ENCODE results near the gene MRPL3.
"Not testable (repeated sequence)": the region's sequence is repeated elsewhere in the genome, so short reads cannot be mapped to it uniquely, and the experiment has no call there.

Gene MRPL3

DNA sequence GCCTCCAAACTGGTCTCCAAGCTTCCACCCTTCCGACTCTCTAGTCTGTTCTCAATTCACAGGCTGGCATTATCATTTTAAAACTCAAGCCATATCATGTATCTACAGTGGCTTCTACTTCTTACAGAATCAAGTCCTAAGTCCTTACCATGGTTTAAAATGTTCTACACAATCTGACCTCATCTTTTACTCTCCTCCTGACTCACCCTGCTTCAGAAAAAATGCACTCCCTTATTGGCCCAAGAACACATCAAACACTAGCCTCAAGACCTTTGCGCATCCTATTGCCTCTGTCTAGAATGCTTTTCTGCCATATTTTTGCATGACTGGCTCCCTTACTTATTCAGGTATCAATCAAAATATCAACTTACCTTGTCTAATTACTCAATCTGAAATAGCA lies 11.0 kb downstream of the MRPL3 start:
- DNase-seq: no peak

DNA sequence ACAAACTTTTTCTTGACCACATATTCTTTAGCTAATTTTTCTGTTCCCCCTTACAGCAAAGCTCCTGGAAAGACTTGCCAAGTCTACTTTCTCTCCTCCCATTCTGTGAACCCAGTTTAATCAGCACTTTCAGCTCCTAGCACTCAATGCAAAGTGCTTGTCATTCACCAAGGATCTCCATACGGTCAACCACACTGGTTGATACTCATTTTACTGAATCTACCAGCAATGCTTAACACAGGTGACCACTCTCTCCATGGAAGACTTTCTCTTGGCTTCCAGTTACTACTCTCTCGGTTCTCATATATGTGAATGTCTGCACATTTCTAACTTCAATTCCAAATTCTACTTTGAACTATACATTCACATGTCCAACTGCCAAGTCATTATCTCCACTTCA lies 11.7 kb downstream of the MRPL3 start:
- DNase-seq: no peak

DNA sequence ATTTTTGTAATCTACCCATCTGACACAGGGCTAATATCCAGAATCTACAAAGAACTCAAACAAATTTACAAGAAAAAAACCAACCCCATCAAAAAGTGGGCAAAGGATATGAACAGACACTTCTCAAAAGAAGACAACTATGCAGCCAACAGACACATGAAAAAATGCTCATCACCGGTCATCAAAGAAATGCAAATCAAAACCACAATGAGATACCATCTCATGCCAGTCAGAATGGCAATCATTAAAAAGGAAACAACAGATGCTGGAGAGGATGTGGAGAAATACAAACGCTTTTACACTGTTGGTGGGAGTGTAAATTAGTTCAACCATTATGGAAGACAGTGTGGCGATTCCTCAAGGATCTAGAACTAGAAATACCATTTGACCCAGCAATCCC lies 16.2 kb downstream of the MRPL3 start:
- DNase-seq: not testable (repeated sequence)

DNA sequence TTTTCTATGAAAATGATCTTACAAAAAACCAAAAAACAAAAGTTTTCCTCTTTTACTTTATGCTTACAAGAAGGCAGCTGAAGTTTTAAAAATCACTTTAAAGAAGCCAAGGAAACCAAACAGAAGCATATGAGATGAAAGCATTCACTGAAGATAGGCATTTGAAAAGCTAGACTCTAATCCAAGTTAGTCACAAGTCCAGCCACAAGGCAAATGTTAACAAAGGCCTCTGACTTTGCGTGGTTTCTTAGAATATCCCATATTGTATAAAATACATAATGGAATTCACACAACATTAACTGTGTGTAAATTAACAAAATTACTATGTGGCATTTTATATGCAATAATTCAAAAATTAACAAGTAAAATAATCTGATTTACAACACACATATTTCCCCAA lies 17.7 kb downstream of the MRPL3 start:
- DNase-seq: no peak

DNA sequence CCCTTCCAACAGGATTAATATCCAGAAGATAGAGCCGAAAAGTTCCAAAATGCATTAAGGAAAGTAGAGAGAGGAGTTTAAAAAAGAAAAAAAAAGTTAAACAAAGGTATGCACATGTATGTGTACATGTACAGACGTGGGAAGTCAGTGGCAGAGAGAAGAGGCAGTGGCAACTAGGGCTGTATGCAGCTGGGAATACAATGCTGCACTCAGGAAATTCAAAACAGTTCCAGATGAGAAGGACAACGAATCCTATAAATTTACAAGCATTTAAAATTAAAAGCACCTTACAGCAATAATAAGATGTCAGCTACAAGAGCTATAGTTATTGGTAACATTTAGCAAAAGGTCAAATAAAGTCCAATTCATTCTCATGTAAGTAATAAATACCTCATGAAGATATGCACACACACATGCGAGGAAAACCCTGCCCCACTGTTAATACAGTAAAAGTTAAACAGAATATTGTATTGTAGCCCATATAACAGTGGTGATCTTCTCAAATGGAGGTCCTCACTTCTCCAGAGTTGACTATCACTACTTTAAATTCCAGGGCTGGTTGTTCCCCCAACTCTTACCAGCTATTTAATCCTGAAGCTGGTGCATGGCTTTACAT lies 18.2 kb downstream of the MRPL3 start:
- DNase-seq: no peak

DNA sequence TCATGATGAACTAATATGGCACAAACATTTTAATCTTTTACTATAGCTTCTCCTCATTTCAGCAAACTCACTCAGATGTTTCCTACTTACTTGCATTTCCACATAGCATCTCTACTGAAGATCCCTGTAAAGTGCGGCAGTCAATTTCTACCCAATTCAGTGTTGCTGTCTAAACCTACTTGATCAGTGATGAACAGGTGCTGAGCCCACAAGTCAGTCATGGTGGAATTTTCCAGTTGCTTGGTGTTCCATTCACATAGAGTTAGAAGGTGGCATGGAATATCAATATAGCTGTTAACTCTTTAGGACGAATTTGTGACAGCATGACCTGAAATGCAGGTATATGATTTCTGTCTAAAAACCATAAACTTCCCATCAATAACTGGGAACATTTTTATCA lies 22.7 kb downstream of the MRPL3 start:
- DNase-seq: no peak

DNA sequence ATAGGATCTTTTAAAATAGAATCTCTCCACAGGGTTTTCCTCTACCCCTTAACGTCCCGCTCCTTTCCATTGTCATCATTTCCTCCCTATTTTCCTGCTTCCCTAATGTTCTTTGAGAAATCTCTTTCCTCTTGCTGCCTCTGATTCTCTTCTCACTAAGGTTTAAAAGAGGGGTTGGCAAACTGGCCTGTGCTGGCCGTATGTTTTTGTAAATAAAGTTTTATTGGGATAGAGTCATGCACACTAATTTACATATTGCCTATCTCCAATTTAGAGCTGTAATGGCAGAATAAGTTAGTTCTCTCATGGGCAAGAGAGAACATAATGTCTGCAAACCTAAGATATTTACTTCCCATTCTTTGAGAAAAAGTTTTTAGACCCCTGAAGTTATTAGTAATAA lies 25.0 kb downstream of the MRPL3 start:
- no peak for DNase-seq

DNA sequence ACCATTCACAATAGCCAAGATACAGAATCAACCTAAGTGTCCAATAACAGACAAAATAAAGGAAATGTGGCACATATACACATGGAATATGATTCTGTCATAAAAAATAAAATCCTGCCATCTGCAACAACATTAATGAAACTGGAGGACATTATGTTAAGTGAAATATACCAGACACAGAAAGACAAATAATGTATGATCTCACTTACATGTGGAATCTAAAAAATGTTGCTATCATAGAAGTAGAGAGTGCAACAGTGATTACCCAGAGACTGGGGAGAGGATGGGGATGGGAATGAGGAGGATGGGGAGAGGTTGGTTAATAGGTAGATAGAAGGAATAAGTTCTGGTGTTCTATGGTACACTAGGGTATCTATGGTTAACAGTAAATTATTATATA lies 28.7 kb downstream of the MRPL3 start:
- no peak for DNase-seq

DNA sequence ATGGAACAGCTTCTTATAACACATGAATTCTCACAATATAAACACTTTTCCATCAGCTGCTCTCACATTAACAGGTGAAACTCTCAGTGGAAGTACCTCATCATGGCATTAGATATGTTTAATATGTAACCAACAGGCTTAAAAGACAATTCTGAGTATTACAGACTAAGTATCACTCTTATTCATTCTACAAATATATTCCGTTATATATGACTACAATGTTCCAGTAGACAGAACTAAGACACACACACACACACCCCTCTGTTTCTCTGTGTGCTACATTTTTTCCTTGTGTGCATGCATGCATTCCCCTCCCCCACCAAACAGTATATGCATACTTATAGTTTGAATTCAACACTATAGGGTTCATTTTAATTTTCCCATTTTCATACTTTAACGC lies 32.4 kb downstream of the MRPL3 start:
- DNase-seq: no peak

DNA sequence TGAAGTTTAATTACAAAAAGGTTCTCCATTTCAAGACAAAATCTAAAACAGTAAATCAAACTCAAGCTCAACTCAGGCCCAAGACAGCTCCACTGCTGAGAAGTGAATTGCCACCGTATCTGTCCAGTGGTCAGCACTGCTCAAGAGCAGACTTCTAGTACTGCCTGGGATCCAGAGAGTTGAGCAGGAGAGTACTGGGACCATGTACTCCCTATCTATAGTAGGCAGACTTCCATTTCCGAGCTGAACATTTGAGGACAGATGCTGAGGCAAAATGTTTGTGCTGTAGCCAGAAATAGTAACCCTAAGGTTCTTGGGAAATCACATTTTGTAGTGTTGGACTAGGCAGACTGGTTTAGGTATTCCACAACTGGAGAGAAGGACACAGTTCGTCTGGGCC lies 44.1 kb downstream of the MRPL3 start:
- DNase-seq: no peak

DNA sequence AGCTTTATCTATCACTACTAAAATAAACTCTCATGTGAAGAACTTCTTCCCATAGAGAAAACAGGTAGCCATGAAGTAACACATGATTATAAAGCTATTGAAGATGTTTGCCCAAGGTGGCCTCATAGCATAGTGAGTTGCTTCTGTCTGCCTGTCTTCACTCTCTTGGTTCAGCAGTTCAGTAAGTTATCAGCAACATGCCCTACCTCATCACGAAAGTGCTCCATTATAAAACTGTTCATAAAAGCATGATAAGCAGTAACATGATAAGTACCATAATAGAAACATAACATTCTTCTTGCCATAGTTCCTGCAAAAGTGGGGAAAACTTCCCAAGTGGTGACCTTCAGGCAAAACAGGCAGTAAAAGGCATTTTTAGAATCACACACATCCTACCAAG lies 45.6 kb downstream of the MRPL3 start:
- DNase-seq: no peak

DNA sequence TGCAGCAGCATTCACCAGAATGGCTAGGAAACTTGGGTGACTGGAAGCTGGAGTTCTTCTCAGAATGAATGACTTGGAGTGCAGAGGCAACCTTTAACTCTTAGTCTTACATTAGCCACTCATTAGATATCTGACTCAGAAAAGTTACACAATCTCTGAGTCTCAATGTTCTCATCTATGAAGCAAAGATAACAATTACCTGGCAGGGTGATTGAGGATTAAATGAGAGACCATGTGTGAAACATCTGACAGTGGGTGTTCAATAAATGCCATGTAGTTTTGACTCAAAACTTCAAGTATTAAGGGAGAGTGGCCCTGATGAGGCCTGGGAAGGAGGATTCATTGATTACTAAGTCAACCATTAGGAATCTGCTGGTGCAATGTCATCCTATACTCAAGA lies 48.3 kb downstream of the MRPL3 start:
- no peak for DNase-seq

DNA sequence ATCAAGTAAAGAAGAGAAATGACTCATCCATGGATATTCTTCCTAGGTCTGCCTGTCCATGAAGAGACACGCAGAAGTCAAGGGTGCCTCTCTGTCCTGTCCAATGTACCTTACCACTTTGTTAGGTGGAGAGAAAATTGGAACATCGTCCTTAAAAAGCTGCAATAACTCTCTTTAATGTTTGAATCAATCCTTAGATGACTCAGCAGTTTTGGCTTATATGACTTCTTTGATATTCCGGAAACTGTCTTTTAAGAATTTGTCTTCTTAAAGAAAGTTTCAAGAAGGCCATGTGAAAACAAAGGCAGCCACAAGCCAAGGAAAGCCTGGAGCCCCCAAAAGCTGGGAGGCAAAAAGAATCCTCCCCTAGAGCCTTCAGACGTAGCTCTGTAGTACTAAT lies 49.2 kb downstream of the MRPL3 start:
- no peak for DNase-seq

DNA sequence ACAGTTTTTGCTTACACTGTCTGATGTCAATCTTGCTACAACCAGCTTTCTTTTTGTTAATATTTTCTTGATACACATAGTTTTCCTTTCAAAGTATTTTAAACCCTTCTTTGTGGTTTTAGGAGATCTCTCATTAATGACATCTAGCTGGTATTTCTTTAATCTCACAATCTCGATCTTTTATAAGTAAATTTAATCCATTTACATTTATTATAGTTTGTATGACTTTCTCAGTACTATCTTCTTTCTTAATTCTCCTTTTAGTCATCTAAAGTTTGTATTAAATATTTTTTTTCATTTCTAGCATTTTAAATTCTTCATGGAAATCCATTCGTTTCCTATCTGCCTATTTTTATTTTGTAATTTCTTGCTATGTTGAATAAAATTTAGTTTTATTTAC lies 55.4 kb downstream of the MRPL3 start:
- DNase-seq: no peak

DNA sequence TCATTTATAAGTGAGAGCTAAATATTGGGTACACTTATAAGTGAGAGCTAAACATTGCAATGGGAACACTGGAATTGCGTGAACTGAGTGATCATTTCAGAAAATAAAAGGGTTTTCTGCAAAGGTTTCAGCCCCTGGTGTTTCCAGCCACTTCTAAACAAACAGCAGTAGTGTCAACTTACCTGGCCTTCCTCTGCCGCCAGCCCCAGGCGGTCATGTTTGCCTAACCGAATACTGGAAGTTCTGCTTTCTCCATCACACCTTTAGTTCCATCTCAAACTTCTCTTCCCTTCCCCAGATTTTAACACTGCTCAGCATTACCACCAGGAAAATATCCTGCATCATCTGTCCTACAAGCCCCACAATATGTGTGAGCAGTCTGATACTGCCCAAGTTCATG lies 58.6 kb downstream of the MRPL3 start:
- DNase-seq: no peak

DNA sequence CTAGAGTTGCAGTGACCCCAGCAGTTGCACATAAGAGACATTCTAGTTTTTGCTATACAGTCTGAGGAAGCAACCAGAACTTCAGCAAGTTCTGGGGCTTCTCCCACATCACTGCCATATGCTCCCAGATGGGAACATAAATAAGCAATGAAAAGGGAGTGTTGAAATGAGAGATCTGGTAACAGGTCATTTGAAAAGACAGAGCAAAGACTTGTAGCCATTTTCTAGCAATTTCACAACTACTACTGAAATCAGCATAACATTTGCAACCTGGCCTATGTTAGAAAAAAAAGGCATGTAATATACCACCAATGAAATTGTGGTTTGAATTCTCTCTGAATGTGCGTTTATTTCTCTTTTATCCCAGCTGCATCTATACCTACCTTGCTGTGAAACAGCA lies 63.7 kb downstream of the MRPL3 start:
- no peak for DNase-seq

DNA sequence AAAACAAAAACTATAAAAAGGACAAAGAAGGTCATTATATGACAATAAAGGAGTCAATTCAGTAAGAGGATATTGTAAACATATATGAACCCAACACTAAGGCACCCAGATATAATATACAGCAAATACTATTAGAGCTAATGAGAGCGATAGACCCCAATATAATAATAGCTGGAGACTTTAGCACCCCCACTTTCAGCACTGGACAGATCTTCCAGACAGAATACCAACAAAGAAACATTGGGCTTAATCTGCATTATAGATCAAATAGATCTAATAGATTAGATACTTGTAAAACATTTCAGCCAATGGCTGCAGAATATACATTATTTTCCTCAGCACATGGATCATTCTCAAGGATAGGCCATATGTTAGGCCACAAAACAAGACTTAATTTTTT lies 67.8 kb downstream of the MRPL3 start:
- DNase-seq: no peak

DNA sequence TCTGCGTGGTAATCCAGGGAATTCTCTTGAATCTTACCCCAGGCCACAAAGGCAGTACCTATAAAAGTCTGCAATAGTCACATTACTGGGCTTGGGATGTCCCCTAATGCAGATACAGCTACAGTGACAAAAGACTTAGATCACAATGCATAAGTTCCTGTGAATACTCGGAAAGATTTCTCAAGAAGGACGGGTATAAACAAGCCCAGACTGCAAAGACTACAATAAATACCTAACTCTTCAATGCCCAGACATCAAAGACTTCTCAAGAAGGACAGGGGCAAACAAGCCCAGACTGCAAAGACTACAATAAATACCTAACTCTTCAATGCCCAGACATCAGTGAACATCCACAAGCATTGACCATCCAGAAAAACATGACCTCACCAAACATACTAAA lies 70.3 kb downstream of the MRPL3 start:
- DNase-seq: no peak

DNA sequence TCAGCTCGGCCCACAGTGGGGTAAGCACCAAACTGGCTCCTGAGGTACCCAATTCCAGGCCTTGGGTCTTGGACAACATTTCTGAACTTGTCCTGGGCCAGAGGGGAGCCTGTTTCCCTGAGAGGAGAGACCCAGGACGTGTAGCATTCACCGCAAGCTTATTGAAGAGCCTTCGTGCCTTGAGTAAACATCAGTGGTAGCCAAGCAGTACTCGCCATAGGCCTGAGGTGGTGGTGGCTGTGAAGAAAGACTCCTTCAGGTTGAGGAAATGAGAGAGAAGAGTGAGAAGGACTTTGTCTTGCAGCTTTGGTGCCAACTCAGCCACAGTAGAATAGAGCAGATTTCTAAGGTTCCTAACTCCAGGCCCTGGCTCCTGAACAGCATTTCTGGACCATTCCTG lies 71.0 kb downstream of the MRPL3 start:
- DNase-seq: no peak

DNA sequence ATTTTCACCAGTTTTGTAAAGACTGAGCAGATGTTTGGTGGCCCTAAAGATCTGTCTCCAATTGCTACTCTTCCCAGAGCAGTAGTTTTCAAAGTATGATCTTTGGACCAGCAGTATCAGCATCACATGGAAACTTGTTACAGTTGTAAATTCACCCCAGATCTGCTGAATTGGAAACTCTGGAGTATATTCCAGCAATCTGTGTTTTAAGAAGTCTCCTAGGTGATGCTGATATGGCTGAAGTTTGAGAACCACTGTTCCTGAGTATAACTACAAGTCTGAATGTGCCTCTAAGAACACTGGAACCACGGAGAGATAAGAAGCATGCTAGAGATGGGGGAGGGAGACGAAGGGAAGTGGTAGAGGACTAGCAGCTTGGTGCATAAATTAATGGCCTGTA lies 75.5 kb downstream of the MRPL3 start:
- DNase-seq: no peak

DNA sequence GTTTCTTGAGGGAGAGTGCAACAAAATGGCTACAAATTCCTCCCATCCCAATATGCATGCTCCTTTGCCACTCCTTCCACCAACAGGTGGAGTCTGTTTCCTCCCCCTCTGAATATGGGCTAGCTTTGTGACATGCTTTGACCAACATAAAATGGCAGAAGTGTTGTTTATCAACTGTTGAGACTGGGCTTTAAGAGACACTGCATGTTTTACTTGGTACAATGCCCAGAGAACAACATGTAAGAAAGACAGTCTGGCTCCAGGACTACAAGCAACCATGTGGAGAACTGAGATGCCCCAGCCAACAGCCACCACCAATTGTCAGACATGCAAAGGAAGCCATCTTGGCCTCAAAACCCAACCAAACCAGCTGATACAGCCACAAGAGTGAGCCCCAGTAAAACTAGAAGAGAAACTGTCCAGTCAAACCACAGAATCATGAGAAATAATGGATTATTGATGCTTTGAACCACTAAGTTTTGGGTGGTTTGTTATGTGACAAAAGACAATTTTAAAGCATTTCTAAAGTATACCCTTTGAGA lies 80.7 kb downstream of the MRPL3 start:
- no peak for DNase-seq

DNA sequence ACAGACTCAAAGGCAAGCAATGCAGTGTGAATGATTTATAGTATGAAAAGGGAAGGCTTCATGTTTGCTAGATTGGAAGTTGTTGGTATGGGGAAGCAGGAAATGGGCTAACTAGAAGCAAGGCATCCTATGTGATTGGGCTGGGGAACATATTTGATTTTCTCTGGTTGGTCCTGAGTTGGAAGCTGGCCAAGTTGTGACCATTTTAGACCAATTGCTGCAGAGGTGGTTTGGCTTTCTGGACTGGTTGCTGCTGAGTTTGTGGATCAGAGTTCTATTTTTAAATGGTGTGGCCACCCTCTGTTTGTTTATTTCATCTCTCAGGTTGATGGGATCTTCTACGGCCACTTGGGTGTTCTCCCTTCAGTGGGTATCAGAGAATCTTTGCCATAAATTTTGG lies 81.5 kb downstream of the MRPL3 start:
- no peak for DNase-seq

DNA sequence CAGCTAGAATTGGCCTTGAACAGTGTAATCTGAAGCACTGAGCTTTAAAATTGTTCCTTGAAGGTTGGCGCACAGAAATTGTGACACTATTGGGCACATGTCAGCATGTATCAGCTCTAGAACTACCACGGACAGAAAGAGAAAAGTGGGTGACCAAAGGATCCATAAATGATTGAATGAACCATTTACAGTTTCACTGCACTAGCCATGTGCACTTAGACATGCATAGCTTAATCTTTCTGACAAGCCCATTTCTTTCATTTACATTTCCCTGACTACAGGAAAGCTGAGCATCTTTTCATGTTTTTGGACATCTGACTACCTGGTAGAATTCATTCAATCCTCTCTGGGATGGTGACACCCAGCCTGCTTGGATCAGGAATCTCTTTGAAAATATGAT lies 85.0 kb downstream of the MRPL3 start:
- no peak for DNase-seq

All from KG1 (cell line).